ENCODE data around the gene UBP1. TPM values are rescaled to one million over a fixed set of nuclear protein-coding genes. Genes with fewer than 3 reads are reported as not detected.

UBP1 gene
- total and polyA plus RNA-seq, 9 of the 15 experiments (the other 6 are each of a cell fraction or from before 2014, with no cell fraction given) = 13.6 to 143 (median 79.6) TPM

GRCh38 chr3:33355611-33356010 is 84.6 kb downstream of the UBP1 start (continued):
- TF ChIP-seq GATAD2B (IDR thresholded peaks at IDR 0.05; ENCODE audit: borderline replicate concordance) (no peak), KDM1A (IDR thresholded peaks at IDR 0.05) (peak in 1 of 2 experiments; percentile 51; a peak in 1 of 4 replicates), MEIS2 (IDR thresholded peaks at IDR 0.05; ENCODE audit: partially characterized antibody) (peak; percentile 32), PRPF4 (IDR thresholded peaks at IDR 0.05; ENCODE audit: insufficient read depth, low read depth, low read length, poor library complexity, severe bottlenecking) (no peak), FUS (optimal IDR thresholded peaks at IDR 0.05; ENCODE audit: low read depth, low read length) (no peak), HMGN3 (IDR thresholded peaks at IDR 0.05; ENCODE audit: borderline replicate concordance, extremely low read depth, insufficient read length, low read depth, low read length) (no peak), RCOR1 (IDR thresholded peaks at IDR 0.05; ENCODE audit: borderline replicate concordance in 1 of 2, low read depth in 2 of 2, low read length in 2 of 2) (peak in 1 of 2 experiments; percentile 73; a peak in 2 of 4 replicates), ZNF398 (CRISPR knock-in tag; IDR thresholded peaks at IDR 0.05) (no peak), STAT5A (IDR thresholded peaks at IDR 0.05; ENCODE audit: borderline replicate concordance, low read length) (peak; percentile 43; the same call in 1 of the 2 replicates)
- TF ChIP-seq, protein P1, sequence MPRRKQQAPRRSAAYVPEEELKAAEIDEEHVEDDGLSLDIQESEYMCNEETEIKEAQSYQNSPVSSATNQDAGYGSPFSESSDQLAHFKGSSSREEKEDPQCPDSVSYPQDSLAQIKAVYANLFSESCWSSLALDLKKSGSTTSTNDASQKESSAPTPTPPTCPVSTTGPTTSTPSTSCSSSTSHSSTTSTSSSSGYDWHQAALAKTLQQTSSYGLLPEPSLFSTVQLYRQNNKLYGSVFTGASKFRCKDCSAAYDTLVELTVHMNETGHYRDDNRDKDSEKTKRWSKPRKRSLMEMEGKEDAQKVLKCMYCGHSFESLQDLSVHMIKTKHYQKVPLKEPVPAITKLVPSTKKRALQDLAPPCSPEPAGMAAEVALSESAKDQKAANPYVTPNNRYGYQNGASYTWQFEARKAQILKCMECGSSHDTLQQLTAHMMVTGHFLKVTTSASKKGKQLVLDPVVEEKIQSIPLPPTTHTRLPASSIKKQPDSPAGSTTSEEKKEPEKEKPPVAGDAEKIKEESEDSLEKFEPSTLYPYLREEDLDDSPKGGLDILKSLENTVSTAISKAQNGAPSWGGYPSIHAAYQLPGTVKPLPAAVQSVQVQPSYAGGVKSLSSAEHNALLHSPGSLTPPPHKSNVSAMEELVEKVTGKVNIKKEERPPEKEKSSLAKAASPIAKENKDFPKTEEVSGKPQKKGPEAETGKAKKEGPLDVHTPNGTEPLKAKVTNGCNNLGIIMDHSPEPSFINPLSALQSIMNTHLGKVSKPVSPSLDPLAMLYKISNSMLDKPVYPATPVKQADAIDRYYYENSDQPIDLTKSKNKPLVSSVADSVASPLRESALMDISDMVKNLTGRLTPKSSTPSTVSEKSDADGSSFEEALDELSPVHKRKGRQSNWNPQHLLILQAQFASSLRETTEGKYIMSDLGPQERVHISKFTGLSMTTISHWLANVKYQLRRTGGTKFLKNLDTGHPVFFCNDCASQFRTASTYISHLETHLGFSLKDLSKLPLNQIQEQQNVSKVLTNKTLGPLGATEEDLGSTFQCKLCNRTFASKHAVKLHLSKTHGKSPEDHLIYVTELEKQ (CRISPR knock-in tag; IDR thresholded peaks at IDR 0.05) = no peak
- TF ChIP-seq, protein P2, sequence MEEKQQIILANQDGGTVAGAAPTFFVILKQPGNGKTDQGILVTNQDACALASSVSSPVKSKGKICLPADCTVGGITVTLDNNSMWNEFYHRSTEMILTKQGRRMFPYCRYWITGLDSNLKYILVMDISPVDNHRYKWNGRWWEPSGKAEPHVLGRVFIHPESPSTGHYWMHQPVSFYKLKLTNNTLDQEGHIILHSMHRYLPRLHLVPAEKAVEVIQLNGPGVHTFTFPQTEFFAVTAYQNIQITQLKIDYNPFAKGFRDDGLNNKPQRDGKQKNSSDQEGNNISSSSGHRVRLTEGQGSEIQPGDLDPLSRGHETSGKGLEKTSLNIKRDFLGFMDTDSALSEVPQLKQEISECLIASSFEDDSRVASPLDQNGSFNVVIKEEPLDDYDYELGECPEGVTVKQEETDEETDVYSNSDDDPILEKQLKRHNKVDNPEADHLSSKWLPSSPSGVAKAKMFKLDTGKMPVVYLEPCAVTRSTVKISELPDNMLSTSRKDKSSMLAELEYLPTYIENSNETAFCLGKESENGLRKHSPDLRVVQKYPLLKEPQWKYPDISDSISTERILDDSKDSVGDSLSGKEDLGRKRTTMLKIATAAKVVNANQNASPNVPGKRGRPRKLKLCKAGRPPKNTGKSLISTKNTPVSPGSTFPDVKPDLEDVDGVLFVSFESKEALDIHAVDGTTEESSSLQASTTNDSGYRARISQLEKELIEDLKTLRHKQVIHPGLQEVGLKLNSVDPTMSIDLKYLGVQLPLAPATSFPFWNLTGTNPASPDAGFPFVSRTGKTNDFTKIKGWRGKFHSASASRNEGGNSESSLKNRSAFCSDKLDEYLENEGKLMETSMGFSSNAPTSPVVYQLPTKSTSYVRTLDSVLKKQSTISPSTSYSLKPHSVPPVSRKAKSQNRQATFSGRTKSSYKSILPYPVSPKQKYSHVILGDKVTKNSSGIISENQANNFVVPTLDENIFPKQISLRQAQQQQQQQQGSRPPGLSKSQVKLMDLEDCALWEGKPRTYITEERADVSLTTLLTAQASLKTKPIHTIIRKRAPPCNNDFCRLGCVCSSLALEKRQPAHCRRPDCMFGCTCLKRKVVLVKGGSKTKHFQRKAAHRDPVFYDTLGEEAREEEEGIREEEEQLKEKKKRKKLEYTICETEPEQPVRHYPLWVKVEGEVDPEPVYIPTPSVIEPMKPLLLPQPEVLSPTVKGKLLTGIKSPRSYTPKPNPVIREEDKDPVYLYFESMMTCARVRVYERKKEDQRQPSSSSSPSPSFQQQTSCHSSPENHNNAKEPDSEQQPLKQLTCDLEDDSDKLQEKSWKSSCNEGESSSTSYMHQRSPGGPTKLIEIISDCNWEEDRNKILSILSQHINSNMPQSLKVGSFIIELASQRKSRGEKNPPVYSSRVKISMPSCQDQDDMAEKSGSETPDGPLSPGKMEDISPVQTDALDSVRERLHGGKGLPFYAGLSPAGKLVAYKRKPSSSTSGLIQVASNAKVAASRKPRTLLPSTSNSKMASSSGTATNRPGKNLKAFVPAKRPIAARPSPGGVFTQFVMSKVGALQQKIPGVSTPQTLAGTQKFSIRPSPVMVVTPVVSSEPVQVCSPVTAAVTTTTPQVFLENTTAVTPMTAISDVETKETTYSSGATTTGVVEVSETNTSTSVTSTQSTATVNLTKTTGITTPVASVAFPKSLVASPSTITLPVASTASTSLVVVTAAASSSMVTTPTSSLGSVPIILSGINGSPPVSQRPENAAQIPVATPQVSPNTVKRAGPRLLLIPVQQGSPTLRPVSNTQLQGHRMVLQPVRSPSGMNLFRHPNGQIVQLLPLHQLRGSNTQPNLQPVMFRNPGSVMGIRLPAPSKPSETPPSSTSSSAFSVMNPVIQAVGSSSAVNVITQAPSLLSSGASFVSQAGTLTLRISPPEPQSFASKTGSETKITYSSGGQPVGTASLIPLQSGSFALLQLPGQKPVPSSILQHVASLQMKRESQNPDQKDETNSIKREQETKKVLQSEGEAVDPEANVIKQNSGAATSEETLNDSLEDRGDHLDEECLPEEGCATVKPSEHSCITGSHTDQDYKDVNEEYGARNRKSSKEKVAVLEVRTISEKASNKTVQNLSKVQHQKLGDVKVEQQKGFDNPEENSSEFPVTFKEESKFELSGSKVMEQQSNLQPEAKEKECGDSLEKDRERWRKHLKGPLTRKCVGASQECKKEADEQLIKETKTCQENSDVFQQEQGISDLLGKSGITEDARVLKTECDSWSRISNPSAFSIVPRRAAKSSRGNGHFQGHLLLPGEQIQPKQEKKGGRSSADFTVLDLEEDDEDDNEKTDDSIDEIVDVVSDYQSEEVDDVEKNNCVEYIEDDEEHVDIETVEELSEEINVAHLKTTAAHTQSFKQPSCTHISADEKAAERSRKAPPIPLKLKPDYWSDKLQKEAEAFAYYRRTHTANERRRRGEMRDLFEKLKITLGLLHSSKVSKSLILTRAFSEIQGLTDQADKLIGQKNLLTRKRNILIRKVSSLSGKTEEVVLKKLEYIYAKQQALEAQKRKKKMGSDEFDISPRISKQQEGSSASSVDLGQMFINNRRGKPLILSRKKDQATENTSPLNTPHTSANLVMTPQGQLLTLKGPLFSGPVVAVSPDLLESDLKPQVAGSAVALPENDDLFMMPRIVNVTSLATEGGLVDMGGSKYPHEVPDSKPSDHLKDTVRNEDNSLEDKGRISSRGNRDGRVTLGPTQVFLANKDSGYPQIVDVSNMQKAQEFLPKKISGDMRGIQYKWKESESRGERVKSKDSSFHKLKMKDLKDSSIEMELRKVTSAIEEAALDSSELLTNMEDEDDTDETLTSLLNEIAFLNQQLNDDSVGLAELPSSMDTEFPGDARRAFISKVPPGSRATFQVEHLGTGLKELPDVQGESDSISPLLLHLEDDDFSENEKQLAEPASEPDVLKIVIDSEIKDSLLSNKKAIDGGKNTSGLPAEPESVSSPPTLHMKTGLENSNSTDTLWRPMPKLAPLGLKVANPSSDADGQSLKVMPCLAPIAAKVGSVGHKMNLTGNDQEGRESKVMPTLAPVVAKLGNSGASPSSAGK (IDR thresholded peaks at IDR 0.05) = no peak
